ENCODE data around the gene GTF2A1.

- TF ChIP-seq CTCF (IDR thresholded peaks at IDR 0.05), result no peak
- TF ChIP-seq EP300 (IDR thresholded peaks at IDR 0.05), result no peak
Measured at GRCh38 chr14:81234278-81234677, 13.5 kb upstream of the GTF2A1 start.

Data from esophagus muscularis mucosa (tissue), 3 donors.